Measurements from ENCODE around the gene CCDC158.
"Not testable (repeated sequence)": the region's sequence is repeated elsewhere in the genome, so short reads cannot be mapped to it uniquely, and the experiment has no call there.

CCDC158 gene

GRCh38 chr4:76364763-76365162 lies 56.2 kb downstream of the CCDC158 start:
- DNase-seq: no peak

GRCh38 chr4:76363556-76364290 lies 57.2 kb downstream of the CCDC158 start:
- no peak for DNase-seq

GRCh38 chr4:76361689-76362412 lies 59.1 kb downstream of the CCDC158 start:
- no peak for DNase-seq

- DNase-seq: not testable (repeated sequence)
Measured at GRCh38 chr4:76359881-76360466, 61.0 kb downstream of the CCDC158 start.

- DNase-seq: no peak
Measured at GRCh38 chr4:76357981-76358380, 63.0 kb downstream of the CCDC158 start.

- DNase-seq: no peak
Measured at GRCh38 chr4:76354517-76355473, 66.1 kb downstream of the CCDC158 start.

- DNase-seq: no peak
Measured at GRCh38 chr4:76342803-76343202, 78.1 kb downstream of the CCDC158 start.

- no peak for DNase-seq
Measured at GRCh38 chr4:76342191-76342590, 78.8 kb downstream of the CCDC158 start.

GRCh38 chr4:76341063-76341462 lies 79.9 kb downstream of the CCDC158 start:
- DNase-seq: no peak

GRCh38 chr4:76339364-76339763 lies 81.6 kb downstream of the CCDC158 start:
- DNase-seq: no peak

GRCh38 chr4:76334885-76335284 lies 86.1 kb downstream of the CCDC158 start:
- DNase-seq: no peak

- DNase-seq: no peak
Measured at GRCh38 chr4:76326515-76326914, 94.4 kb downstream of the CCDC158 start.

- DNase-seq: no peak
Measured at GRCh38 chr4:76325072-76325471, 95.9 kb downstream of the CCDC158 start.

- DNase-seq: no peak
Measured at GRCh38 chr4:76322236-76322635, 98.7 kb downstream of the CCDC158 start.

- no peak for DNase-seq
Measured at GRCh38 chr4:76316131-76316530, 104.8 kb downstream of the CCDC158 start.

- DNase-seq: no peak
Measured at GRCh38 chr4:76315267-76315918, 105.5 kb downstream of the CCDC158 start.

- no peak for DNase-seq
Measured at GRCh38 chr4:76313547-76313946, 107.4 kb downstream of the CCDC158 start.

- no peak for DNase-seq
Measured at GRCh38 chr4:76312457-76312856, 108.5 kb downstream of the CCDC158 start.

GRCh38 chr4:76311896-76312331 lies 109.0 kb downstream of the CCDC158 start:
- DNase-seq: no peak

- no peak for DNase-seq
Measured at GRCh38 chr4:76310683-76311082, 110.3 kb downstream of the CCDC158 start.

GRCh38 chr4:76309939-76310550 lies 110.9 kb downstream of the CCDC158 start:
- no peak for DNase-seq

- no peak for DNase-seq
Measured at GRCh38 chr4:76308548-76308947, 112.4 kb downstream of the CCDC158 start.
